Endothelial cell of umbilical vein (primary cell): ENCODE results near the gene PFKFB4. TPM values are rescaled to one million over a fixed set of nuclear protein-coding genes. Genes with fewer than 3 reads are reported as not detected.

Source experiments
- BruUV-seq: library from RNA; stranded (reverse); fragments of 400-500 nt; replicated peaks from 2 replicates; lab custom pipeline; 2021; lab: Mats Ljungman, UMichigan
- CTCF ChIA-PET: fragments of 300-600, 350-600 bp; sonication (Branson Sonifier 250); formaldehyde crosslinking; loops from one replicate; lab custom pipeline; 2021; ENCODE audit warnings: antibody characterized with exemption, inconsistent platforms; lab: Charles Lee
- POLR2A ChIA-PET: fragments of 300-600, 350-600 bp; sonication (Branson Sonifier 250); formaldehyde crosslinking; loops from one replicate; lab custom pipeline; 2021; ENCODE audit warnings: antibody characterized with exemption, inconsistent platforms; lab: Charles Lee
- DNase-seq: peaks from one replicate; pipeline ENCODE4 v3.0.0-alpha.2; 2011; ENCODE audit warnings: low read depth, low spot score
- FAIRE-seq: peaks from 2 replicates; lab custom pipeline; 2011; peaks lifted over from hg19 to GRCh38; lab: Jason Lieb, UNC
- H2AFZ ChIP-seq: 2 replicates; pipeline ENCODE4 v1.6.0; 2012; ENCODE audit warnings: low read depth, low read length, control low read depth, inconsistent platforms
- H3K27ac ChIP-seq: 2 replicates; pipeline ENCODE4 v1.5.1; 2011; ENCODE audit warnings: low read depth, mild to moderate bottlenecking, control low read depth, low read length, moderate library complexity; ENCODE audit not compliant: insufficient read depth
- H3K27me3 ChIP-seq, 2 experiments: 2 replicates each; pipeline versions ENCODE4 v1.6.0 to v1.6.1; 2011; ENCODE audit warnings: low read length in 2 of 2, mixed read lengths in 1 of 2; ENCODE audit not compliant: control insufficient read depth in 2 of 2, insufficient read depth in 2 of 2
- H3K36me3 ChIP-seq, 2 experiments: 2 replicates in 1 of 2; 3 replicates in 1 of 2; pipeline ENCODE4 v1.5.1; 2011; ENCODE audit warnings: low read length in 2 of 2, mild to moderate bottlenecking in 1 of 2, moderate library complexity in 1 of 2; ENCODE audit not compliant: control insufficient read depth in 2 of 2, insufficient read depth in 2 of 2; ENCODE audit errors: extremely low read depth in 1 of 2
- H3K4me1 ChIP-seq: 3 replicates; pipeline ENCODE4 v1.5.1; 2011; ENCODE audit warnings: mild to moderate bottlenecking, low read length; ENCODE audit not compliant: control insufficient read depth, insufficient read depth; ENCODE audit errors: extremely low read depth
- H3K4me2 ChIP-seq: 2 replicates; pipeline ENCODE4 v1.6.1; 2011; ENCODE audit warnings: low read length, control low read depth, mixed read lengths; ENCODE audit not compliant: insufficient read depth
- H3K4me3 ChIP-seq, 3 experiments: fragments of 200-600 bp in 1 of 3; sonication (generic), shearing (Covaris generic) in 1 of 3; replicated peaks in 1 of 3; 2 replicates each; pipeline ENCODE4 v1.5.1; 2011 to 2016; ENCODE audit warnings: control low read depth in 3 of 3, low read length in 3 of 3, mild to moderate bottlenecking in 2 of 3, inconsistent platforms in 1 of 3, low read depth in 1 of 3, moderate library complexity in 1 of 3; ENCODE audit not compliant: insufficient read depth in 1 of 3
- H3K79me2 ChIP-seq: 2 replicates; pipeline ENCODE4 v1.6.0; 2012; ENCODE audit warnings: low read length, inconsistent platforms; ENCODE audit not compliant: control insufficient read depth, insufficient read depth
- H3K9ac ChIP-seq: replicated peaks from 2 replicates; pipeline ENCODE3; 2011; ENCODE audit warnings: low read length, control low read depth; ENCODE audit not compliant: insufficient read depth; ENCODE audit errors: extremely low read depth
- H3K9me1 ChIP-seq: replicated peaks from 3 replicates; pipeline ENCODE4 v1.6.0; 2011; ENCODE audit warnings: mild to moderate bottlenecking, low read length; ENCODE audit not compliant: control insufficient read depth, insufficient read depth; ENCODE audit errors: extremely low read depth
- H3K9me3 ChIP-seq: replicated peaks from 2 replicates; pipeline ENCODE4 v1.5.1; 2012; ENCODE audit warnings: low read length, inconsistent platforms; ENCODE audit not compliant: control insufficient read depth, insufficient read depth
- H4K20me1 ChIP-seq: replicated peaks from 2 replicates; pipeline ENCODE3; 2011; ENCODE audit warnings: mild to moderate bottlenecking, low read length; ENCODE audit not compliant: control insufficient read depth, insufficient read depth; ENCODE audit errors: extremely low read depth
- EZH2 ChIP-seq: IDR thresholded peaks from 2 replicates; pipeline ENCODE4 v1.6.1; 2012; ENCODE audit warnings: borderline replicate concordance, low read depth, mild to moderate bottlenecking, moderate library complexity, low read length, inconsistent platforms; ENCODE audit not compliant: severe bottlenecking
- FOS ChIP-seq: IDR thresholded peaks from 2 replicates; pipeline ENCODE4 v1.6.1; 2011; ENCODE audit warnings: mild to moderate bottlenecking, low read length, moderate library complexity, borderline replicate concordance; ENCODE audit not compliant: insufficient read depth
- GATA2 ChIP-seq: IDR thresholded peaks from 2 replicates; pipeline ENCODE4 v1.7.0; 2011; ENCODE audit warnings: low read depth, mild to moderate bottlenecking, moderate library complexity, mixed read lengths, low read length; ENCODE audit not compliant: insufficient read length, insufficient read depth
- JUN ChIP-seq: IDR thresholded peaks from 2 replicates; pipeline ENCODE4 v1.6.1; 2011; ENCODE audit warnings: borderline replicate concordance, low read depth; ENCODE audit not compliant: insufficient read length, insufficient read depth
- MYC ChIP-seq: IDR thresholded peaks from one replicate; pipeline ENCODE4 v1.6.1; 2011; ENCODE audit warnings: mild to moderate bottlenecking, low read depth, low read length
- POLR2A ChIP-seq: IDR thresholded peaks from 2 replicates; pipeline ENCODE4 v1.6.1; 2012; ENCODE audit warnings: low read depth, mild to moderate bottlenecking, control low read depth, low read length
- POLR2AphosphoS5 ChIP-seq: IDR thresholded peaks from 2 replicates; pipeline ENCODE4 v1.6.1; 2012; ENCODE audit warnings: low read depth, mild to moderate bottlenecking, control low read depth, low read length, moderate library complexity; ENCODE audit not compliant: insufficient read depth
- dilution Hi-C: fragments of 300-500 bp; cut with MboI; formaldehyde crosslinking; loops from one replicate; pipeline ENCODE4 v1.15.0; 2019; ENCODE audit warnings: low sequenced_read_pairs; ENCODE audit not compliant: extremely low pct_ligation_motif_present
- intact Hi-C: fragments of 100-400 bp; cut with micrococcal nuclease; formaldehyde crosslinking; loops from one replicate; pipeline ENCODE4 v1.10.0; 2022
- polyA plus RNA-seq, 4 experiments: library from polyadenylated mRNA; depleted of rRNA in 3 of 4; stranded (reverse) in 3 of 4; unstranded in 1 of 4; fragments of >200 nt; gene quantifications; 2 replicates each; pipeline versions ENCODE4 v1.2.1 to v1.2.3, GENCODE V29; 2011 to 2012; ENCODE audit warnings: missing spikeins in 1 of 4
- total RNA-seq: library from RNA; stranded (reverse); gene quantifications from 2 replicates; pipeline ENCODE4 v1.2.3, GENCODE V29; 2021
- TF ChIP-seq, protein P1 (sequence below): IDR thresholded peaks from 2 replicates; pipeline ENCODE4 v1.6.1; 2011; ENCODE audit not compliant: insufficient read depth, insufficient read length
- TF ChIP-seq, protein P2 (sequence below), 2 donors: IDR thresholded peaks; 1 replicate in 1 of 2; 2 replicates in 1 of 2; pipeline ENCODE4 v1.5.1; 2011; ENCODE audit warnings: low read length in 2 of 2, mild to moderate bottlenecking in 2 of 2, moderate library complexity in 2 of 2, control low read depth in 1 of 2, inconsistent platforms in 1 of 2, low read depth in 1 of 2; ENCODE audit not compliant: insufficient read depth in 1 of 2; ENCODE audit errors: extremely low read depth in 1 of 2

PFKFB4 gene
- total and polyA plus RNA-seq, 2 donors (not counting 3 experiments of a cell fraction or from before 2014, with no cell fraction given) = 4.0 to 4.2 TPM

DNA sequence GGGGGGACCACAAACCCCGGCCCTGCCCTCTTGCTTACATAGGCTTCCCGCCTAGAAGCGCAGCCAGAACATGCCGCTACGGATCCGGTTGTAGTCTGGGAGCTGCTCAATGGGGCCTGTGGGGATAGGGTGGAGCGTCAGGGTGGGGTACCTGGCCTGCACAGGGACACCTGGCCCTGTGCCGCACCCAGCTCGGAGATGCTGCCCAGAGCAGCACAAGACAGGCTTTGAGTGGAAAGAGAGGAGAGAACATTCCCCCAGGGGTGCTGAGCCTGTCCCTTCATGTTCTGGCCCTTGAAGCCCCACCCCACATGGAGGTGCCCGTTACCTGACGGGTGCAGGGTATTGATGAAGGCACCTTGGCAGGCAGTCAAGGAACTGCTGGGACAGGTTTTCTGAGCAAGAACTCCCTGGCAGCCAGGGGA lies 42.5 kb upstream of the PFKFB4 start:
- ChIA-PET CTCF (interaction anchor here (0.9 to 1.0 kb wide), 2 partner anchors 11 to 42 kb away, joined by 3 read pairs; no protein-coding TSS in a partner anchor), POLR2A (no interaction called here)
- Histone ChIP-seq H3K4me3 (no peak overlapping the region), H3K4me2 (no peak overlapping the region), H3K9ac (no peak overlapping the region), H3K79me2 (no peaks in the 10 kb centered on the region), H3K27ac (no peak overlapping the region), H2AFZ (no peak overlapping the region), H3K4me1 (peaks cover 6% of the 10 kb centered on the region), H3K9me3 (no peaks in the 10 kb centered on the region), H3K9me1 (no peaks in the 10 kb centered on the region), H3K27me3 (peaks cover 6 to 9% of the 10 kb centered on the region in 2 experiments), H3K36me3 (peaks cover 11 to 46% of the 10 kb centered on the region in 2 experiments), H4K20me1 (no peaks in the 10 kb centered on the region)
- intact Hi-C loops = no loop called here
- dilution Hi-C loops = no loop called here
- no TSS peak for BruUV-seq
- no peak for DNase-seq
- no peak for FAIRE-seq
- TF ChIP-seq MYC (no peak), POLR2A (no peak), GATA2 (no peak), FOS (no peak), JUN (no peak), POLR2AphosphoS5 (no peak), EZH2 (no peak)
- TF ChIP-seq, protein P1, sequence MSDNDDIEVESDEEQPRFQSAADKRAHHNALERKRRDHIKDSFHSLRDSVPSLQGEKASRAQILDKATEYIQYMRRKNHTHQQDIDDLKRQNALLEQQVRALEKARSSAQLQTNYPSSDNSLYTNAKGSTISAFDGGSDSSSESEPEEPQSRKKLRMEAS = no peak
- TF ChIP-seq, protein P2, sequence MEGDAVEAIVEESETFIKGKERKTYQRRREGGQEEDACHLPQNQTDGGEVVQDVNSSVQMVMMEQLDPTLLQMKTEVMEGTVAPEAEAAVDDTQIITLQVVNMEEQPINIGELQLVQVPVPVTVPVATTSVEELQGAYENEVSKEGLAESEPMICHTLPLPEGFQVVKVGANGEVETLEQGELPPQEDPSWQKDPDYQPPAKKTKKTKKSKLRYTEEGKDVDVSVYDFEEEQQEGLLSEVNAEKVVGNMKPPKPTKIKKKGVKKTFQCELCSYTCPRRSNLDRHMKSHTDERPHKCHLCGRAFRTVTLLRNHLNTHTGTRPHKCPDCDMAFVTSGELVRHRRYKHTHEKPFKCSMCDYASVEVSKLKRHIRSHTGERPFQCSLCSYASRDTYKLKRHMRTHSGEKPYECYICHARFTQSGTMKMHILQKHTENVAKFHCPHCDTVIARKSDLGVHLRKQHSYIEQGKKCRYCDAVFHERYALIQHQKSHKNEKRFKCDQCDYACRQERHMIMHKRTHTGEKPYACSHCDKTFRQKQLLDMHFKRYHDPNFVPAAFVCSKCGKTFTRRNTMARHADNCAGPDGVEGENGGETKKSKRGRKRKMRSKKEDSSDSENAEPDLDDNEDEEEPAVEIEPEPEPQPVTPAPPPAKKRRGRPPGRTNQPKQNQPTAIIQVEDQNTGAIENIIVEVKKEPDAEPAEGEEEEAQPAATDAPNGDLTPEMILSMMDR (IDR thresholded peaks at IDR 0.05; ENCODE audit: extremely low read depth in 1 of 2, insufficient read depth in 1 of 2, low read depth in 1 of 2, low read length in 2 of 2) = no peak
